ENCODE data around the gene GRM8. TPM values are rescaled to one million over a fixed set of nuclear protein-coding genes. Genes with fewer than 3 reads are reported as not detected.

GRM8 gene
- total RNA-seq, 2 experiments from 2014 or later, result not detected

GRCh38 chr7:126778101-126778500 is 474.6 kb downstream of the GRM8 start:
- Mint-ChIP-seq H3K27me3 (no peaks in the 10 kb centered on the region), H3K27ac (no peak overlapping the region), H3K4me1 (no peaks in the 10 kb centered on the region), H3K9me3 (no peaks in the 10 kb centered on the region), H3K36me3 (ENCODE audit: low read depth) (no peaks in the 10 kb centered on the region), H3K4me3 (no peak overlapping the region)
- no peak for DNase-seq
- CTCF ChIA-PET, result no interaction called here
- POLR2A ChIA-PET, result no interaction called here

DNA sequence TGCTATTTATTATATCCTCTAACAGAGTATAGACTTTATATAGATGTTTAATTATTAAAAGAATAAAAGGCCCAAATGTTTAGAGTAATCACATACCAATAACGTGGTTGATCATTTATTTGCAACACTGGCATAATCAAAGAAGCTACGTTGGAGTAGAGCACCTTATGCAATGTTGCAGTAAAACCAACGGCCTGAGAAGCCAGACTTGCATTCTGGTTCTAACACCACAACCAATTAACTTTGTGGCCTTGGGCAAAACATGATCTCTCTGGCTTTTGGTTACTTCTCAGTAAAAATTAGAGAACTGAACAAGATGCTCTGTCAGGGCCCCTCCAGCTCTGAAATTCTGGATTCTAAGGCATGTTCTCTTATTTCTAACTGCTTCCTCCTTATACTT is 476.2 kb downstream of the GRM8 start:
- Mint-ChIP-seq H3K27me3 (no peaks in the 10 kb centered on the region), H3K36me3 (ENCODE audit: low read depth) (no peaks in the 10 kb centered on the region), H3K4me3 (no peak overlapping the region), H3K9me3 (no peaks in the 10 kb centered on the region), H3K4me1 (no peaks in the 10 kb centered on the region), H3K27ac (no peak overlapping the region)
- POLR2A ChIA-PET, result no interaction called here
- DNase-seq, result no peak
- CTCF ChIA-PET, result no interaction called here

DNA sequence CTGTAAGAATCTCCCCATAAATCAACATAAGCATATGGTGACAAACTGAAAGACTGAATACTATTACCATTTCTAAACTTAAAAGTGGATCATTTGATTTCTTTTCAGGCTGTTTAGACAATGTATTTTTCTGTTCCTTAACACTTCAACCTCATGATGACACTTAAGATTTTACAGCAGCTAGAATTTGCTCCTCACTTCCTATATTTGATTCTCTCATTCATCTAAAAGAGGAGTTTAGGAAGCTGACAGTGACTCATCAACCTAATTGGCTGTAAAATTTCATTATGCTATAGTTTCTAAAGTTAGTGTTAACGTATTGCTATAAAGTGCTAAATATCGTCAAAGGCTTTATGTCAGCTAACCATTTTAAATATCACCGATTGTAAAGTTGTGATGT is 478.7 kb downstream of the GRM8 start:
- no peaks in the 10 kb centered on the region for H3K27me3 Mint-ChIP-seq
- no peaks in the 10 kb centered on the region for H3K4me1 Mint-ChIP-seq
- H3K9me3 Mint-ChIP-seq, result no peaks in the 10 kb centered on the region
- no peak overlapping the region for H3K27ac Mint-ChIP-seq
- H3K4me3 Mint-ChIP-seq, result no peak overlapping the region
- no peak for DNase-seq
- no peaks in the 10 kb centered on the region for H3K36me3 Mint-ChIP-seq (ENCODE audit: low read depth)
- ChIA-PET CTCF (no interaction called here), POLR2A (no interaction called here)

GRCh38 chr7:126768836-126769235 is 483.9 kb downstream of the GRM8 start:
- Mint-ChIP-seq H3K4me3 (no peak overlapping the region), H3K27ac (no peak overlapping the region), H3K36me3 (ENCODE audit: low read depth) (no peaks in the 10 kb centered on the region), H3K9me3 (no peaks in the 10 kb centered on the region), H3K4me1 (no peaks in the 10 kb centered on the region), H3K27me3 (no peaks in the 10 kb centered on the region)
- POLR2A ChIA-PET, result no interaction called here
- no peak for DNase-seq
- CTCF ChIA-PET, result no interaction called here

DNA sequence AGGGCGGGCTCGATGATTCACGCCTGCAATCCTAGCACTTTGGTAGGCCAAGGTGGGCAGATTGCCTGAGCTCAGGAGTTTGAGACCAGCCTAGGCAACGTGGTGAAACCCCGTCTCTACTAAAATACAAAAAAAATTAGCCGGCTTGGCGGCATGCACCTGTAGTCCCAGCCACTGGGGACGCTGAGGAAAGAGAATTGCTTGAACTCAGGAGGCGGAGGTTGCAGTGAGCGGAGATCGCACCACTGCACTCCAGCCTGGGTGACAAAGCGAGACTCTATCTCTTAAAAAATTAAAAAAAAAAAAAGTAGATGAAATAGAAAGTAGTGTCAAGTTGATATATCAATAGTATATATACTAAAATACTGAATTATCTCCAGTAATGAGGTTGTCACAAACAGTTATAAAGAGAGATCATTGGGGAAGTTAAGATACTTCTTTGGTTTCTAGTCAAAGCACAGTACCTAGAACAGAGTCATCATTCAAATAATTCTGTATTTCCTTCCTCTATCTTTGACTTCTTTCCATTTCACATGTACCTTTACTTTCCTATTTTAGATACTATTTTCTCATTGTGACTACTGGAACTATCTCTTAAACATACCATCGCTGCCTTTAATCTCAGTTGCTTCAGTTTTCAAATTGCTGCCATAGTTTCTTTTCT is 491.7 kb downstream of the GRM8 start:
- H3K27ac Mint-ChIP-seq, result no peak overlapping the region
- CTCF ChIA-PET, result no interaction called here

DNA sequence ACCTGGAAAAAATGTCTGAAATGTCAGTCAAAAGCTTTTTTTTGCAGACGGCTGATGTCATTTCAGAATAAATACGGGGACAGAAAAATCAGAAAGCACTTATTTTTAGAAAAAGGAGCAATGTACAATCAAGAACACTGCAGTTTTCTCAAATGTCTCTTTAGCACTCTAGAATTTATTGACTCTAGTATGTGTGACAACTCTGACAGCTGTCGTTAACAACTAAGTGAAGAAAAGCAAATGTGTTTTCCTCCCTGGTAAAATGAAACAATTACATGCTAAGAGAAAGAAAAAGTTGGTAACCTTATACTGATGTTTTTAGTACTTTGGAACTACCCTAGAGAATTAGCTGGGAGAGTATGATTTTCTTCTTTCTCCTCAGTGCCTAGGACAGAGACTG is 497.4 kb downstream of the GRM8 start:
- DNase-seq, result no peak
- Mint-ChIP-seq H3K9me3 (no peaks in the 10 kb centered on the region), H3K36me3 (ENCODE audit: low read depth) (no peaks in the 10 kb centered on the region), H3K4me3 (no peak overlapping the region), H3K27me3 (no peaks in the 10 kb centered on the region), H3K27ac (no peak overlapping the region), H3K4me1 (no peaks in the 10 kb centered on the region)
- POLR2A ChIA-PET, result no interaction called here
- CTCF ChIA-PET, result no interaction called here

More for the DNA sequence above, 491.7 kb downstream of the GRM8 start:
- no peak for DNase-seq
- Mint-ChIP-seq H3K4me3 (no peak overlapping the region), H3K36me3 (ENCODE audit: low read depth) (no peaks in the 10 kb centered on the region), H3K27me3 (no peaks in the 10 kb centered on the region), H3K9me3 (no peaks in the 10 kb centered on the region), H3K4me1 (no peaks in the 10 kb centered on the region)
- POLR2A ChIA-PET, result no interaction called here

- DNase-seq, result no peak
- POLR2A ChIA-PET, result no interaction called here
- Mint-ChIP-seq H3K9me3 (no peaks in the 10 kb centered on the region), H3K27ac (no peak overlapping the region), H3K27me3 (no peaks in the 10 kb centered on the region), H3K36me3 (ENCODE audit: low read depth) (no peaks in the 10 kb centered on the region), H3K4me3 (no peak overlapping the region), H3K4me1 (no peaks in the 10 kb centered on the region)
- CTCF ChIA-PET, result no interaction called here
Observed at GRCh38 chr7:126750207-126750911, 502.4 kb downstream of the GRM8 start.

DNA sequence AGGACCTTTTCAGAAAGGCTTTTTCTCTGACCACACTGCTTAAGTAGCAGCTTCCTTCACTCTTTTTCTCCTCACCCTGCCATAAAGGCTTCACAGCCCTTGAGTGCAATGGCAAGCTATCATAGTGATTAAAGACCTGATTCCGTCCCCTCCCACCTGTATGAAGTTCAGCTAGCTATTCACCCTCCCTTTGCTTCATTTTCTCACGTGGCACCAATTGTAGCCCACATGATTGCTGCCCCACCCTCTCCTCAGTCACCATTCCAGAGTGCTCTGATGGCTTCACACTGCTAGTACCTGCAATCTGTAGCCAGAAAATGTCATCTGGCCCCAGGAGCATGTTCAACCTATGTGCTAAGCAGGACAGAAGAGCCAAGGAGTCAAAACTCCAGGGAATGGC is 523.8 kb downstream of the GRM8 start:
- H3K4me3 Mint-ChIP-seq, result no peak overlapping the region
- H3K4me1 Mint-ChIP-seq, result peaks cover 6% of the 10 kb centered on the region
- DNase-seq, result no peak
- ChIA-PET POLR2A (no interaction called here), CTCF (no interaction called here)
- H3K9me3 Mint-ChIP-seq, result no peaks in the 10 kb centered on the region
- H3K36me3 Mint-ChIP-seq (ENCODE audit: low read depth), result no peaks in the 10 kb centered on the region
- H3K27ac Mint-ChIP-seq, result no peak overlapping the region
- H3K27me3 Mint-ChIP-seq, result no peaks in the 10 kb centered on the region

- Mint-ChIP-seq H3K4me1 (peaks cover 6% of the 10 kb centered on the region), H3K36me3 (ENCODE audit: low read depth) (no peaks in the 10 kb centered on the region), H3K9me3 (no peaks in the 10 kb centered on the region), H3K27me3 (no peaks in the 10 kb centered on the region), H3K4me3 (no peak overlapping the region), H3K27ac (no peak overlapping the region)
- ChIA-PET POLR2A (no interaction called here), CTCF (interaction anchor here (0.6 to 1.1 kb wide), 3 partner anchors 14 to 546 kb away, joined by 3 read pairs; no protein-coding TSS in a partner anchor)
- no peak for DNase-seq
Observed at GRCh38 chr7:126727930-126728391, 524.8 kb downstream of the GRM8 start.

DNA sequence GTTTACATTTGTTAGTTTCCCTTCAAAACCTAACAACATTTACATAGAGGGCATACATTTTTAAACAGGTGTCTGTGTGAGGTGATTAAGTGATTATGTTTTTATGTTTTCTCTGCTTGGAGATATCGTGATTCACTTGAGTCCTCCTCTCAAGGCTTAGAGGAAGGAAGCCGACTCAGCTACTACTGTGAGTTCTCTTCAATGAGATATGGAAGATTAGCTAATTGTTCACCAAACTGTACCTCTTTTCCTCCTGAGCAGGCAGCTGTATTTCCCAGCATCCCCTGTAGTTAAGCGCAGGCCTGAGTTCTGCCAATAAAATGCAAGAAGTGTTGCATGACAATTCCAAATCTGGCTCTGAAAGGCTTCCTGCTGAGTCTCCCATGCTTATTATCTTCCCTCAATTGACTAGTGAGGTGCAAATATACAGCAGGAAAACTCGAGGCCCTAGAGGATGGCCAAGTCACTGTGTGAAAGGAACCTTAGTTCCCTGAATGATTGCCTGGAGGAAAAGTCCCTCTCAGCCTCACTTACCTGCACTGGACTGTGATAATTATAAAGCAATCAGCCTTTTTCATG is 528.7 kb downstream of the GRM8 start:
- no peak overlapping the region for H3K27ac Mint-ChIP-seq
- no peak for DNase-seq
- no peak overlapping the region for H3K4me3 Mint-ChIP-seq
- no peaks in the 10 kb centered on the region for H3K36me3 Mint-ChIP-seq (ENCODE audit: low read depth)
- POLR2A ChIA-PET, result no interaction called here
- H3K27me3 Mint-ChIP-seq, result no peaks in the 10 kb centered on the region
- H3K4me1 Mint-ChIP-seq, result peaks cover 6% of the 10 kb centered on the region
- H3K9me3 Mint-ChIP-seq, result no peaks in the 10 kb centered on the region
- CTCF ChIA-PET, result no interaction called here

DNA sequence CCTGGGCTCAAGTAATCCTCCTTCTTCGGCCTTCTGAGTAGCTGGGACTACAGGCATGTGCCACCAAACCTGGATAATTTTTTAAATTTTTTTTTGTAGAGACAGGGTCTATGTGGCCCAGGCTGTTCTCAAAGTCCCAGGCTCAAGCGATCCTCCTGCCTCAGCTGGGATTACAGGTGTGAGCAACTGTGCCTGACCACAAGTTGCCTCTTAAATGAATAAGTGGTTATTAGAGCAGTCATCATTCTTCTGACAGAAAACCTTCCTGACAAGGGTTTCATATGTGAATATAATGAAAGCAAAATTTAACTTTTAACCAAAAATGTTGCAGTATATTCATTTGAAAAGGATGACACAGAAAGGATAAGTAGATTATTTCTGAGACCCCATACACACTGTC is 532.5 kb downstream of the GRM8 start:
- H3K4me3 Mint-ChIP-seq, result no peak overlapping the region
- POLR2A ChIA-PET, result no interaction called here
- DNase-seq, result no peak
- H3K4me1 Mint-ChIP-seq, result no peaks in the 10 kb centered on the region
- H3K9me3 Mint-ChIP-seq, result no peaks in the 10 kb centered on the region
- no peaks in the 10 kb centered on the region for H3K27me3 Mint-ChIP-seq
- CTCF ChIA-PET, result no interaction called here
- no peak overlapping the region for H3K27ac Mint-ChIP-seq
- H3K36me3 Mint-ChIP-seq (ENCODE audit: low read depth), result no peaks in the 10 kb centered on the region

DNA sequence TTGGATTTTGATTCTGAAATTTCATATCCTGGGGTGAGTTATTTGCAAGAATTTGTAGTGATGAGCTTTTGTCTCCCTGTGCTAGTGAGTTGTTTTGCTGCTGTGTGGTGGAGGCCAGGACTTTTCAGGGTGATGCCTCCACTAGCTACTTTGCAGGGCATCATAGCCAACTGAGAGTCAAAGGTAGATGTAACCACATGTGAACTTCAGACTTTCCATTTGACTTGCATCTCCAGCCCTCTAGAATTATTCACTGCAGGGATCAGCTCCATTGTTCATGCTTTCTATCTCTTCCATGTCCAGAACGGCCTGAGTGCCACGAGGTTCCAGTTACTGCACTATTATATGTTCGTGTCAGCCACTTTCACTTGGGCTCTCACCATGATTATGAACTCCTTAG is 534.3 kb downstream of the GRM8 start:
- H3K27ac Mint-ChIP-seq, result no peak overlapping the region
- no peaks in the 10 kb centered on the region for H3K4me1 Mint-ChIP-seq
- no peak overlapping the region for H3K4me3 Mint-ChIP-seq
- H3K27me3 Mint-ChIP-seq, result no peaks in the 10 kb centered on the region
- CTCF ChIA-PET, result no interaction called here
- H3K9me3 Mint-ChIP-seq, result no peaks in the 10 kb centered on the region
- no peaks in the 10 kb centered on the region for H3K36me3 Mint-ChIP-seq (ENCODE audit: low read depth)
- no peak for DNase-seq
- POLR2A ChIA-PET, result no interaction called here

DNA sequence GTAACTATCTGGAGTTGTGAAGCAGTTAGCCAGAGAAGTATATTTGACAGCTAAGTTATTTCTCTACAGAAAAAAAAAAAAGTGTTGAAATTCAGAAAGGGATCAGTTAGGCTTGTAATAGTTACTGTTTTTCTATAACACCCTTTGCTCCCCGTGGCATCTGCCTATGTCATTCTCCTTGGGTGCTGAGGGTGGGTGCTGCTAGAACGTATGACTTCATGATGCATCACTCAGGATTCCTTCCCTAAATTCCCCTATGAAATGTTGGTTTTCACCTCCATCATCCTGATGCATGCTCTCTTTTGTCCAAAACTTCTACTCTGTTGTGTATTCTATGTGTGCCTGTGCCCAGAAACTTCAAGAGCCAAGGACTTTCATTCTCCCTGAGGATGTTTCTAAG is 536.4 kb downstream of the GRM8 start:
- DNase-seq, result no peak
- Mint-ChIP-seq H3K4me1 (no peaks in the 10 kb centered on the region), H3K9me3 (peaks cover under 1% of the 10 kb centered on the region), H3K27me3 (no peaks in the 10 kb centered on the region), H3K4me3 (no peak overlapping the region), H3K27ac (no peak overlapping the region), H3K36me3 (ENCODE audit: low read depth) (no peaks in the 10 kb centered on the region)
- POLR2A ChIA-PET, result no interaction called here
- CTCF ChIA-PET, result no interaction called here

- Mint-ChIP-seq H3K4me3 (no peak overlapping the region), H3K27ac (no peak overlapping the region), H3K9me3 (peaks cover 2% of the 10 kb centered on the region), H3K27me3 (no peaks in the 10 kb centered on the region), H3K4me1 (no peaks in the 10 kb centered on the region), H3K36me3 (ENCODE audit: low read depth) (no peaks in the 10 kb centered on the region)
- no peak for DNase-seq
- POLR2A ChIA-PET, result no interaction called here
- CTCF ChIA-PET, result interaction anchor here (1.5 kb wide), 1 partner anchor 74 kb away, joined by 3 read pairs; no protein-coding TSS in a partner anchor
Observed at GRCh38 chr7:126715076-126715475, 537.7 kb downstream of the GRM8 start.

All from activated CD4-positive, alpha-beta T cell treated with anti-CD3 and anti-CD28 coated beads, Interleukin-2, amount 10 ng/mL, durations not matched to agents 7 days and 5 days (primary cell).